Activated T-cell treated with anti-CD3 and anti-CD28 coated beads, Interleukin-2, amount 50 U/mL, for 1 hour (primary cell): ENCODE data around the gene KLK7.
"Not testable (repeated sequence)": the region's sequence is repeated elsewhere in the genome, so short reads cannot be mapped to it uniquely, and the experiment has no call there.

ENCODE experiments used
- DNase-seq: peaks from one replicate; pipeline ENCODE4 v3.0.0-alpha.2; 2020

Gene KLK7

DNA sequence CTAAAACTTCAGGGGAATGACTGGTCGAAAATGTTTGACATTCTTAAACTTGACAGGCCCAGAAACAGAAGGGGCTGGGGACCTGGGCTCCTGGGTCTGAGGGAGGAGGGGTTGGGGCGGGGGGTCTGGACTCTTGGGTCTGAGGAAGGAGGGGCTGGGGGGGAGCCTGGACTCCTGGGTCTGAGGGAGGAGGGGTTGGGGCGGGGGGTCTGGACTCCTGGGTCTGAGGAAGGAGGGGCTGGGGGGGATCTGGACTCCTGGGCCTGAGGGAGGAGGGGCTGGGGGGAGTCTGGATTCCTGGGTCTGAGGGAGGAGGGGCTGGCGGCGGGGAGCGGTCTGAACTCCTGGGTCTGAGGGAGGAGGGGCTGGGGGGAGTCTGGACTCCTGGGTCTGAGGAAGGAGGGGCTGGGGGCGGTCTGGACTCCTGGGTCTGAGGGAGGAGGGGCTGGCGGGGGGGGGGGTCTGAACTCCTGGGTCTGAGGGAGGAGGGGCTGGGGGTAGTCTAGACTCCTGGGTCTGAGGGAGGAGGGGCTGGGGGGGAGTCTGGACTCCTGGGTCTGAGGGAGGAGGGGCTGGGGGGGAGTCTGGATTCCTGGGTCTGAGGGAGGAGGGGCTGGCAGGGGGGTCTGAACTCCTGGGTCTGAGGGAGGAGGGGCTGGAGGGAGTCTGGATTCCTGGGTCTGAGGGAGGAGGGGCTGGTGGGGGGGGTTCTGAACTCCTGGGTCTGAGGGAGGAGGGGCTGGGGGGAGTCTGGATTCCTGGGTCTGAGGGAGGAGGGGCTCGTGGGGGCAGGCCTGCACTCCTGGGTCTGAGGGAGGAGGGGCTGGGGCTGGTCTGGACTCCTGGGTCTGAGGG, 8.8 kb downstream of the KLK7 start:
- DNase-seq: no peak

DNA sequence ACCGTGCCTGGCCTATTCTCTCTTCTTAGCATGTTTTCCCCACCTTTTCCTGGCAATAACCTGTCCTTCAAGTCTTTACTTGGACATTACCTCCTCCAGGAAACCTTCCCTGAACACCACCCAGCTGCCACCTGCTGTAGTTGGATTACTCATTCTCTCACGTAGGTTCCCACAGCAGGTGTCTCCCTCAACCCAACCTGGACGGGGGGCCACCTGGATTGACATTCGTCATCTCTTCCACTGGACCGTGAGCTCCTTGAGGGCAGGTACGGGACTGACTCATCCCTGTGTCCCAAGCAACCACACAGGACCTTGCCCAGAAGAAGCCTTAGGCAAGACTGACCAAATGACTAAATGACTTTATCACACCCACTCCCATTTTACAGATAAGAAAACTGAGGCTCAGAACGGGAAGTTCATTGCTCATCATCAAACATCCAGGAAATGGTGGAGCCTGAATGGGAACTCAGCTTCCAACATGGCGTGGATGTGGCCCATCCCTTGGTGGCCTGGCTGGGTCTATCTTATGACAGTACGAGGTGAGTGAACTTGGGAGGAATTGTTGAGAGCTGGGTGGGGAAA, 10.8 kb downstream of the KLK7 start:
- no peak for DNase-seq

DNA sequence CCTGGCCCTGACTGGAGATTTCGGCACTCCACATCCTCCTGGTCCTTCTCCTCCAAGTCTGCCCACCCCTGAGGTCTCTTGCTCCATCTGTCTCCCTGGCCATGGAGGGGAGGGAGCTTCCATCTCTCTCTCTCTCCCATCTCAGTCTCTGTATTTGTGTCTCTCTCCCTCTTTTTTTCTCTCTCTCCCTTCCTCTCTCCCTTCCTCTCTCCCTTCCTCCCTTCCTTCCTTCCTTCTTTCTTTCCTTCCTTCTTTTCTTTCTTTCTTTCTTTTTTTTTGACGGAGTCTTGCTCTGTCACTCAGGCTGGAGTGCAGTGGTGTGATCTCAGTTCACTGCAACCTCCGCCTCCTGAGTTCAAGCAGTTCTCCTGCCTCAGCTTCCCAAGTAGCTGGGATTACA, 13.9 kb downstream of the KLK7 start:
- DNase-seq: not testable (repeated sequence)

DNA sequence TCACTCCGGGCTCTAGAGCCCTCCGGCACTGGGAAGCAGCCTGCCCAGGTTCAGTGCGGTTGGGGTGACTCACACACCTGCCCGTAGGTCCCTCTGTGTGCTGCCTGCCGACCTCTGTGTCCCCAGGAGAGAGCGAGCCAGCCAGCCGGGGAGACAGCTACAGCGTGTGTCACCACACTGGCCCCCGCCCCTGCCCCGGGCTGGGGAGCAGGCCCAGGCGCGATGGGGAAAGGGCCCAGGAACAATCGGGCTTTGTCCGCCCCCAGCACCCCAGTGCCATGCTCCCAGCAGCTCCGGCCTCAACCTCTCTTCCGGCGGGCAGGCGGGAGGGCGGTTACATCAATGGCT, 14.3 kb downstream of the KLK7 start, which contains the start of gene KLK6:
Gene KLK6, minus strand, starts transcription at position 179 of the 348 bp plus-strand sequence. CDS start 1,487 bp downstream, outside the sequence.
- no peak for DNase-seq

DNA sequence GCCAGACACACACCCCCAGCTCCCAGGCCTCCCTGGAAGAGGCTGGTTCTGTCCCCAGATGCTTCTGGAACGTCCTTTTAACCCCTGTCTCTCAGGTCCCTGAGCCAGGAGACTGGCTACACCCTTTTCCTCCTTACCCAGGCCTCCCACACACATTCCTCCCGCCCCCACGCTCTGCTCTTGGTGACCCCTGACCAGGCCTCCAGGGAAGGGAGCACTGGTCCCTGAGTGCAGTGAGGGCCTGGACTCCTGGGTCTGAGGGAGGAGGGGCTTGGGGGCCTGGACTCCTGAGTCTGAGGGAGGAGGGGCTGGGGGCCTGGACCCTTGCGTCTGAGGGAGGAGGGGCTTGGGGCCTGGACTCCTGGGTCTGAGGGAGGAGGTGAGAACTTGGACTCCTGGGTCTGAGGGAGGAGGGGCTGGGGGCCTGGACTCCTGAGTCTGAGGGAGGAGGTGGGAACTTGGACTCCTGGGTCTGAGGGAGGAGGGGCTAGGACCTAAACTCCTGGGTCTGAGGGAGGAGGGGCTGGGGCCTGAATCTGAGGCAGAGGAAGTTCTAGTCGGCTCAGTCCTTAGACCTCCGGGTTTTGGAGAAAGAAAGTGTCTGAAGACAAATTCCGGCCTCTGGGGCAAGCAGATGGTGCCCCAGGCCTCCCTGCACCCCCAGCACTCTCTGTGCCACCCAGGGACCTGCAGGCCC, 14.9 kb downstream of the KLK7 start:
- no peak for DNase-seq

DNA sequence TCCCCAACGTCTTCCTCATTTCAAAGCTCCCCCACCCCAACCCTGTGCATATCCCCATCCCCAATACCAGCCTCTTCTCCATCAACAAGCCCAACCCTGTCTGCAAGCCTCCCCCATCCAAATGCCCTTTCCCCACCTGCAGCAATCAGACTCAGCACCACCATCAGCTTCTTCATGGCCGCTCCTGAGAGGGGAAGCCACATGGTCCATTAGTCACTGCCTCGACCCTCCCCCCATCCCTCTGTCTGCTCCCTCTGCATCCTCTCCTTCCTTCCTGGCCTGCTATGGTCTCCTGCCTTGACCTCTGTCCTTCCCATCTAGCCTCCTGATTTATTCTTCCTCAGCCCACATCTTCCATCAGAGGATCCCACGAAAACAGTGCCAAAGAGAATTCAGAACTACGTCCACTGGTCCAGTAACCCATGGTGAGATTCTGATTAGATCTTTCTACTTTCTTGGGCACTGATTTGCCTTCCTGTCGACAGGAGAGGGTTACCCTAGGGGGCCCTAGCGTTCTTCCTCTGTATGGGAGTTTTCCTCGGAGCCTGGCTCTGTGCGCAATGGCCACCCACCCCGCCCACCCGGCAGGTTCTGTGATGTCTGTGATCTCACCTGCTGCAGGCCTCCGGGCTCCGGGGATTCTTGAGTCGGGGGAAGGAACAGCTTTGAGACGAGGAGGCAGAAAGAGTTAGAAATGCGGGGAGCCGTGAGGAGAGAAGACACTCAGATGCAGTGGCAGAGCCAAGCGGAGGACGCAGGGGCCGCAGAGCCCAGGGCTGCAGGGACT, 15.6 kb downstream of the KLK7 start:
- DNase-seq: no peak

DNA sequence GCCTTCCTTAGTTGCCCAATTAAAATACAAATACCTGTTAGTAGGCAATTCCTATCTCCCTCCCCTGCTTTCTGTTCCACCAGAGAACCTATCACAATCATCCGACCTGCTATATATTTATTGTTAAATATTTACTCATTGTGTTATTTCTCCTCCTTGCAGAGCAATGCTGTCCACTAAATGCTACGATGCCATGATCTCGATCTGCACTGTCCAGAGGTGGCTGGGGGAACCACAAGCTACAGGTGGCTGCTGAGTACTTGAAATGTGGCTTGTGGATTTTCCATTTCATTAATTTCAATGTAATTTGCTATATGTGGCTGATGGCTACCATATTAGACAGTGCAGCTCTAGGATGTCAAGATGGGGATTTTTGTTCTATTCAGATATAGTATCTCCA, 19.5 kb downstream of the KLK7 start:
- no peak for DNase-seq

DNA sequence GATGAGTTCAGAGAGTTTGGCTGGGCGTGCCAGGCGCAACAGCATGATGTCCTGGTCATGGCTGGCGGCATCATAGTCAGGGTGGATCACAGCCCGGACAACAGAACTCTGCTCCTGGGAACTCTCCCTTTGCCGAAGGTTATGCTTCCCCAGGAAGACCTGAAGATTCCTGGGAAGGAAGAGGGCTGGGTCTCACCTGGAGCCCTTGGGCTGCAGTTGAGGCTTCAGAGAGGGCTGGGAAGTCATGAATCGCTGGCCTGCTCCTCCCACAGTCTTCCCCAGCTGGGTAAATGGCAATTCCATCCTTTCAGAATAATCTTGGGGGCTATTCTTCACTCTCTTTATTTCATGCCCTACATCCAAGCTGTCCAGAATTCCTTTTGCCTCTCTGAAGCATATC, 20.3 kb downstream of the KLK7 start:
- DNase-seq: no peak

DNA sequence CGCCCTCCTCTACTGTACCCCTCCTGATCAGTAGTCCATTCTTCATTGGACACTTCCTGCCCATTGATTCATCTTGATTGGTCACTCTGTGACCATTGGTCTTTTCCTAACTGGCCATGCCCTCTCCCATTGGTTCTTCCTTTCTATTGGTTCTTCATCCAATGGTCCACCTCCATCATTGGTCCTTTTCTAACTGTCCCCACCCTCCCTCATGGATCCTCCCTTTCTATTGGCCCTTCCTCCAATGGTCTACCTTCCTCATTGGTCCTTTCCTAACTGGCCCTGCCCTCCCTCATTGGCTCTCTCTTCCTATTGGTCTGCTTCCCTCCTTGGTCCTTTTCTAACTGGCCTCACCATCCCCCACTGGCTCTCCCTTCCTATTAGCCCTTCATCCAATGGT, 21.5 kb downstream of the KLK7 start:
- no peak for DNase-seq

DNA sequence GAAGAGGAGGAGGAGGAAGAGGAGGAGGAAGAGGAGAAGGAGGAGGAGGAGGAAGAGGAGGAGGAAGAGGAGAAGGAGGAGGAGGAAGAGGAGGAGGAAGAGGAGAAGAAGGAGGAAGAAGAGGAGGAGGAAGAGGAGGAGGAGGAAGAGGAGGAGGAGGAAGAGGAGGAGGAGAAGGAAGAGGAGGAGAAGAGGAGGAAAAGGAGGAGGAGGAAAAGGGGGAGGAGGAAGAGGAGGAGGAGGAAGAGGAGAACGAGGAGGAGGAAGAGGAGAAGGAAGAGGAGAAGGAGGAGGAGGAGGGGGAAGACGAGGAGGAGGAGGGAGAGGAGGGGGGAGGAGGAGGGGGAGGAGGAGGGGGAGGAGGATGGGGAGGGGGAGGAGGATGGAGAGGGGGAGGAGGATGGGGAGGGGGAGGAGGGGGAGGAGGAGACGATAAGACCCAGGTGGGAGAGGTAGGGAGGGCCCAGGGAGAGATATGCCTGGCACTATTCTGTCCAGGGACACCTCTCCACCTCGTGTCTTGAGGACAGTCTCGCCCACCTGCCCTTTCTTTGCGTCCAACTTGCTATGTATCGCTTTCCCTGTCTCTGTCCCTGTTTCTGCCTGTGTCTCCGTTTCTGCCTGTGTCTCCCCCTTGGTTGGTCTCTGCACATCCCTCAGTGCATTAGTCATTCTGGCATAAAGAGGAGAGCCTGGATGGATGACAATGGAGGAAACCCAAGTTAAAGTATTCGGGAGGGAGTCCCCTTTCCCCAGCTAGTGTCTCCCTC, 23.8 kb downstream of the KLK7 start:
- no peak for DNase-seq

DNA sequence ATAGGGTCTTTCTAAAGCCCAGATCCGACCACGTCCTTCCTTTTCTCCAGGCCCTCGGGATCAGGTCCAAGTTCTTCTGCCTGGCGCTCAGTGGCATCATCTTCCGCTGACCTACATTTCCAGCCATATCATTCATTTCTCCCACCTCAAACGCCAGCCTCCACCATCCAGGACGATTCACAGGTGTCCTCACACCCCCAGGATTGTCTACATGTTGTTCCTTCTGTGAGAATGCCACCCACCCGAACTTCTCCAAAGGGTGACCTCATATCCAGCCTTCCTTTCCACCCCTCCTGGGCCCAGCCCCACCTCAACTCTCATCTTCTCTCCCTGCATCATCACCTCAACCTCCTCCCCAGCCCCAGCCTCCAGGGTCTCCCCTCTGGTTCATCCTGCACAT, 26.1 kb downstream of the KLK7 start:
- DNase-seq: no peak

DNA sequence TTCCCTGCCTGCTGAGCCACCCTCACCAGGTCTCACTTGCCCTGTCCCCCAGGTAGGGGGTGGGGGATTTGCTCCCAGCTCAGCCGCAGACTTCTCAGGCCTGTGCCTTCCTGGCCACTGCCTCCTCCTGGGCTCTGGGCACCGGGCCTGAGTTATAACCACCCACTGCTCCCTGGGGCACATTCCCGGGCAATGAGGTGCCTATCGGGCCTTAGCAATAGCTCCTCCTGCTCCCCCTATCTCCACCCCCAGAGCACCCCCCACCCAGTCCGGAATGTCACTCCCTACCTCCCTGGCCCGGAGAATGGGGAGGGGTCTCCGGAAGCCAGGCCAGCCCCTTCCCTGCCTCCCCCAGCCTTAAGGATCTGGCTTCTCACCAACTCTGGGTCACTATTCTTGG, 30.8 kb downstream of the KLK7 start, which contains the start of gene KLK5:
Gene KLK5, minus strand, starts transcription at position 129 of the 400 bp plus-strand sequence. CDS start 381 bp downstream, outside the sequence.
- no peak for DNase-seq

DNA sequence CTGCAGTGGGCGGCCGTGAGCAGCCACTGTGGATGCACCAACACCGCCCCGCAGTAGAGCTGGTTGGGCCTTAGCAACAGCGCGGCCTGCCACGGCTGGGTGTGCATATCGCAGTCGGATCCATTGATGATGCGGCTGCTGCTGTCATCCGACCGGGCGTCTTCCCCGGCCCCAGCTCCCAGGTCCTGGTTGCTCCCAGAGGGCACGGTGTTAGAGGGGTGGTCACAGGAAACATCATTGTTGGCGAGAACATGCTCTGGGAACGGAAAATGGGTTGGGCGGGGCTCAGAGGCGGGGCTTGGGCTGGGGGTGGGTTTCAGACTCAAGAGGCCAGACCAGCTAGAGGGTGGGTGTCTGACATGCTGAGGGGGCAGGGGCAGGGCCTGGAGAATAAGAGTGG, 33.9 kb downstream of the KLK7 start:
- DNase-seq: no peak

DNA sequence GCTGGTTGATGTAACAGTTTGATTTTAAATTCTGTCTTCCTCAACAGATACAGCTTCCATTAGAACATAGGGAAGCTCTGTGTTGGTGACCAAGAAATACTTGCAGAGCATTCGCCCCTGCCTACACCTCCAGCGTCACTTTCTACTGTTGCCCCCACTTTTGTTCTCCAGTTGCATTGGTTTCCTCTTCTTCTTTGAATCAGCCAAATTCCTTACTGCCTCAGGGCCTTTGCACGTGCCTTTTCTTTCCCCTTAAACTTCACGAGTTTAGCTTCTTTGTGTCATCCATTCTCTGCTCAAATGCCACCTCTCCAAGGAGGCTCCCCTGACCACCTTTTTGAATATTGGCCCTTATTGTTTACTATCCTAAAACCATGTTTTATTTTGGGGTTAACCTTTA, 36.6 kb downstream of the KLK7 start:
- DNase-seq: no peak

DNA sequence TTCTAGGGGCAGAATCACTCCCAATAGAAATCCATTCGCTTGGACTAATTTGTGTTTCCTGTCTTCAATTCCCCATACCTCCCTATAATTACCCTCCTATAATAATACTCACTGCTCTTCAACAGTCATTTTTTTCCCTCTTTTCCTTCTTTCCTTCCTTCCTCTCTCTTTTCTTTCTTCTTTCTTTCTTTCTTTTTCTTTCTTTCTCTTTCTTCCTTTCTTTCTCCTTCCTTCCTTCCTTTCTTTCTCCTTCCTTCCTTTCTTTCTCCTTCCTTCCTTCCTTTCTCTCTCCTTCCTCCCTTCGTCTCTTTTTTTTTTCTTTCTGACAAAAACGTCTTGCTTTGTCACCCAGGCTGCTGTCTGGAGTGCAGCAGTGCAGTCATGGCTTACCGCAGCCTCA, 38.9 kb downstream of the KLK7 start:
- no peak for DNase-seq

DNA sequence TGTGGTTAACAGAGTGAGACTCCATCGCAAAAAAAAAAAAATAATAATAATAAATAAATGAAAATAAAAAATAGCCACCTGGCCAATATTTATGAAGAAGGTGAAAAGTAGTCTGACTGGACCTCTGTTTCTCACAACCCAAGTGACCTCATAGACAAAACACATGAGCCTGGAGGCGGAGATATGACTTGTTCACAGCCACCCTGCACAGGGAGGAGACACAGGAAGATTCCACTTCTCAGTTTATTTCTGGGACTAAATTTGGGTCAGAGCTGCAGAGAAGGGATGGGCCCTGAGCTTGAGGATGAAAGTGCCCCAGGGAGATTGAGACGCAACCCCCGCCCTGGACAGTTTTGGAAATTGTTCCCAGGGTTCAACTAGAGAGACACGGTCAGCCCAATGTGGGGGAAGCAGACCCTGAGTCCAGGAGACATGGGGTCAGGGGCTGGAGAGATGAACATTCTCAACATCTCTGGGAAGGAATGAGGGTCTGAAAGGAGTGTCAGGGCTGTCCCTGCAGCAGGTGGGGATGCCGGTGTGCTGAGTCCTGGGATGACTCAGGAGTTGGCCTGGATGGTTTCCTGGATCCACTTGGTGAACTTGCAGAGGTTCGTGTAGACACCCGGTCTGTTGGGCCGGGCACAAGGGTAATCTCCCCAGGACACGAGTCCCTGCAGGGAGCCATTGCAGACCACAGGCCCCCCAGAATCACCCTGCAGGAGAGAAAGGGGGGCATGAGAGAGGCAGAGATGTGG, 40.5 kb downstream of the KLK7 start:
- no peak for DNase-seq

DNA sequence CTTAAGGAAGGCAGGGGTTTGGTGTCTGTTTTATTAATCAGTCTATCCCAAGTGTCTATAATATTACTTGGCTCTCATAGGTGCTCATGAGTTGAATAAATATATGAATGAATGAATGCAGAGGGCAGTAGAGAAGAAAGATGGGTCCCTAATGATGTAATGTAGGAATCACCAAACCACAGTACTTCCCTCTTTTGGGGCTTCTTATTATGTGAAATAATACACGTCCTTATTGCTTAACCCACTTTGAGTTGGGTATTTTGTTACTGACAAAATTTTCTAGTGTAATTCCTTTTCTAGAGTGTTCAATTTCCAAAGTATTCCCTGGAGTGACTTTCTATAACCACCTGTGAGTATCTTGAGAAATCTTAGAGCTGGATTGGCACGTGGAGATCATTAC, 44.1 kb downstream of the KLK7 start:
- no peak for DNase-seq

DNA sequence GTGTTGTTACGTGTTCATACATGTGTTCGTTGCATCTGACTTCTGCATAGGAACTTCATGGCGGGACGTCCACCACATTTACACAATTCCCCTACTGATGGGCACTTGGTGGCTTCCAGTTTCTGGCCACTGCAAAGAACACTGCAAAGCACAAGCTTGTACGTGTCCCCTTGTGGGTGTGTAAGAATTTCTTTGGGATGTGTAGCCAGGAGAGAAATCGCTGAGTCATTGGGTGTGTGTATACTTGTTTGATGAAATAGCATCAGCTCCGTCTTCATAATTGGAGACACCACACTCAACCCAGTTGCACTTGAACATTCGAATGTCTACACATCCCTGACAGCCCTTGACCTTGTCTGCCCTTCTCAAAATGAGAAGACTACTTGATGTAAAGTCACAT, 50.1 kb downstream of the KLK7 start:
- no peak for DNase-seq

DNA sequence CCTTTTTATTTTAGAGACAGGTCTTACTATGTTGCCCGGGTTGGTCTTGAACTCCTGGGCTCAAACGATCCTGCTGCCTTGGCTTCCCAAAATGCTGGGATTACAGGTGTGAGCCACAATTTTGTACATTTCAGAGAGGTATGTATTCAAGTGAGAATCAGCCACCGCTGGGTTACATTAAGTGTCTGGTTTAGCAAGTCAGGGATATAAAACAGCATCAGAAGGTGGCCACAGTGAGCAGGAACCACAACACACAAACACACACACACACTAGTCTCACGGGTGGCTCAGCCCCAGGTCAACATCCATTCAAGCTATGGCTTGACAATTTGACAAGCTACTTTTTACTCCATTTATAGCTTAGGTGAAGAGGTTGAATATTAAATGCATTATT, 51.0 kb downstream of the KLK7 start:
- no peak for DNase-seq

DNA sequence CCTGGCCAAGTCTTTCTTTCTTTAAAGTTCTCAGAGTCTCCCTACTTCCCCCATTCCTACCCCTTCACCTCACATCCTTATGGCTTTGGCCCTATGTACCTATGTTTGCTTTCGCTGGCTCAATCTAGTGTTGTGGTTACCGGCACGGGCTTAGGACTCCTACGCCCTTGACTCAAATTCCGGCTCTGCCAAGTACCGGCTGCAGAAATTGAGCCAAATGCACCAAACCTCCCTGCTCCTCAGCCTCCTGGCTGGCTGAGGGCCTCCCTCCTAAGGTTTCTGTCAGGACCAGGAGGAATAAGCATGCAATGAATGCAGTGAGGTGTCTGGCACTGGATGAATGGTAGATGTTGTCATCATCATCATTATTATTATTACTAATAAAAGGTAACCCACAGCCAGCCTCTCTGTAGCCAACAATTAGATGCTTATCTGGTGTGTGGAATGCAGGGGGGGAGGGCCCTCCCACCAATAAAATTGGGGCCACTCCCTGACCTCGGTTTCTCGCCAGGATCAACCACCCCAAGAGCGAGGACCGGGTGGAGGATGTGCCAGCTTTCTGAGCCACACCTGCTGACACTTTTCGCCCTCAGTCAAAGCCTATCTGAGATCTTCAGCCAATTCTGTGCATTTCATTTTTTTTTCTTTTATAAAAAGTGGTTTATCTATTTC, 51.6 kb downstream of the KLK7 start:
- no peak for DNase-seq

DNA sequence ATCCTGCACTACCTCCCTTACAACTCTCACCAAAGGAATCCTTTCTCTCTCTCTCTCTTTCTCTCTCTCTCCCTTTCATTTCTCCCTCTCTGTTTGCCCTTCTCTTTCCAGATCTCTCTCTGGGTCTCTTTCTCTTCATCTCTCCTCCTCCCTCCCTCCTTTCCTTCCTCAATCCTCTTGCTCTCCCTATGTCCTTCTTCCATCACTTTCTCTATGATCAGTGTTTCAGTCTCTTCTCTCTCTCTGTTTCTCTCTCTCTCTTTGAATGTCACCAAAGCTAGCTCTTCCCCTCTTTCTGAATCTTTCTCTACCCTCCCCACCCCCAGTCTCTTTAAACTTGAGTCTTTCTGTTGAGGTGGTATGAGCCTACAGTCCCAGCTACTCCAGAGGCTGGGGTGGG, 52.7 kb downstream of the KLK7 start:
- DNase-seq: no peak
